HepG2 (cell line): ENCODE data around the gene BRAF.

Experiments
- BATF2 ChIP-seq: sonication (generic); formaldehyde crosslinking; IDR thresholded peaks from 2 replicates; pipeline ENCODE4 v1.8.0; 2022; ENCODE audit warnings: mild to moderate bottlenecking, missing genetic modification reagents, moderate library complexity
- MAF1 ChIP-seq: sonication (generic); formaldehyde crosslinking; IDR thresholded peaks from 2 replicates; pipeline ENCODE4 v1.5.0; 2020; ENCODE audit warnings: missing genetic modification reagents, borderline replicate concordance
- POLR2AphosphoS2 ChIP-seq: IDR thresholded peaks from 2 replicates; pipeline ENCODE4 v1.6.1; 2011; ENCODE audit warnings: low read depth, low read length, improper control_type of control experiment
- PPARG ChIP-seq: conservative IDR thresholded peaks from 2 replicates; pipeline ENCODE4 v1.6.1; 2016; ENCODE audit warnings: missing biosample characterization, missing genetic modification reagents
- SIN3A ChIP-seq: IDR thresholded peaks from 2 replicates; pipeline ENCODE4 v1.6.1; 2011; ENCODE audit warnings: low read depth, mild to moderate bottlenecking, control low read depth, low read length, borderline replicate concordance
- TF ChIP-seq, protein P1 (sequence below): sonication (generic); formaldehyde crosslinking; IDR thresholded peaks from 2 replicates; pipeline ENCODE4 v1.9.0; 2021; ENCODE audit warnings: missing genetic modification reagents, mild to moderate bottlenecking, borderline replicate concordance
- TF ChIP-seq, protein P2 (sequence below): sonication (generic); formaldehyde crosslinking; IDR thresholded peaks from 2 replicates; pipeline ENCODE4 v1.4.0; 2020; ENCODE audit warnings: missing genetic modification reagents

- TF ChIP-seq, protein P1, sequence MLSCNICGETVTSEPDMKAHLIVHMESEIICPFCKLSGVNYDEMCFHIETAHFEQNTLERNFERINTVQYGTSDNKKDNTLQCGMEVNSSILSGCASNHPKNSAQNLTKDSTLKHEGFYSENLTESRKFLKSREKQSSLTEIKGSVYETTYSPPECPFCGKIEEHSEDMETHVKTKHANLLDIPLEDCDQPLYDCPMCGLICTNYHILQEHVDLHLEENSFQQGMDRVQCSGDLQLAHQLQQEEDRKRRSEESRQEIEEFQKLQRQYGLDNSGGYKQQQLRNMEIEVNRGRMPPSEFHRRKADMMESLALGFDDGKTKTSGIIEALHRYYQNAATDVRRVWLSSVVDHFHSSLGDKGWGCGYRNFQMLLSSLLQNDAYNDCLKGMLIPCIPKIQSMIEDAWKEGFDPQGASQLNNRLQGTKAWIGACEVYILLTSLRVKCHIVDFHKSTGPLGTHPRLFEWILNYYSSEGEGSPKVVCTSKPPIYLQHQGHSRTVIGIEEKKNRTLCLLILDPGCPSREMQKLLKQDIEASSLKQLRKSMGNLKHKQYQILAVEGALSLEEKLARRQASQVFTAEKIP (CRISPR knock-in tag) = no peak
- TF ChIP-seq BATF2 (CRISPR knock-in tag) = no peak
- TF ChIP-seq SIN3A = no peak
- TF ChIP-seq, protein P2, sequence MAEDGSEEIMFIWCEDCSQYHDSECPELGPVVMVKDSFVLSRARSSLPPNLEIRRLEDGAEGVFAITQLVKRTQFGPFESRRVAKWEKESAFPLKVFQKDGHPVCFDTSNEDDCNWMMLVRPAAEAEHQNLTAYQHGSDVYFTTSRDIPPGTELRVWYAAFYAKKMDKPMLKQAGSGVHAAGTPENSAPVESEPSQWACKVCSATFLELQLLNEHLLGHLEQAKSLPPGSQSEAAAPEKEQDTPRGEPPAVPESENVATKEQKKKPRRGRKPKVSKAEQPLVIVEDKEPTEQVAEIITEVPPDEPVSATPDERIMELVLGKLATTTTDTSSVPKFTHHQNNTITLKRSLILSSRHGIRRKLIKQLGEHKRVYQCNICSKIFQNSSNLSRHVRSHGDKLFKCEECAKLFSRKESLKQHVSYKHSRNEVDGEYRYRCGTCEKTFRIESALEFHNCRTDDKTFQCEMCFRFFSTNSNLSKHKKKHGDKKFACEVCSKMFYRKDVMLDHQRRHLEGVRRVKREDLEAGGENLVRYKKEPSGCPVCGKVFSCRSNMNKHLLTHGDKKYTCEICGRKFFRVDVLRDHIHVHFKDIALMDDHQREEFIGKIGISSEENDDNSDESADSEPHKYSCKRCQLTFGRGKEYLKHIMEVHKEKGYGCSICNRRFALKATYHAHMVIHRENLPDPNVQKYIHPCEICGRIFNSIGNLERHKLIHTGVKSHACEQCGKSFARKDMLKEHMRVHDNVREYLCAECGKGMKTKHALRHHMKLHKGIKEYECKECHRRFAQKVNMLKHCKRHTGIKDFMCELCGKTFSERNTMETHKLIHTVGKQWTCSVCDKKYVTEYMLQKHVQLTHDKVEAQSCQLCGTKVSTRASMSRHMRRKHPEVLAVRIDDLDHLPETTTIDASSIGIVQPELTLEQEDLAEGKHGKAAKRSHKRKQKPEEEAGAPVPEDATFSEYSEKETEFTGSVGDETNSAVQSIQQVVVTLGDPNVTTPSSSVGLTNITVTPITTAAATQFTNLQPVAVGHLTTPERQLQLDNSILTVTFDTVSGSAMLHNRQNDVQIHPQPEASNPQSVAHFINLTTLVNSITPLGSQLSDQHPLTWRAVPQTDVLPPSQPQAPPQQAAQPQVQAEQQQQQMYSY = no peak
- TF ChIP-seq POLR2AphosphoS2 = no peak
- no peak for TF ChIP-seq MAF1 (CRISPR knock-in tag)
- TF ChIP-seq PPARG (CRISPR knock-in tag) = no peak
These were observed 1.2 kb downstream of the BRAF start for GRCh38 chr7:140923358-140924006.
